ENCODE measurements around the gene BSCL2.

- TF ChIP-seq POLR2AphosphoS5 (IDR thresholded peaks at IDR 0.05) (no peak), EP300 (IDR thresholded peaks at IDR 0.05) (no peak)
Observed at GRCh38 chr11:62645671-62645945, 61.6 kb downstream of the BSCL2 start.

Measured in gastroesophageal sphincter (tissue), 2 donors.